PC-3 (cell line): ENCODE results near the gene MRPL11. TPM values are rescaled to one million over a fixed set of nuclear protein-coding genes. Genes with fewer than 3 reads are reported as not detected.
A peak's percentile ranks its signal among the peaks of the same experiment; 100 is the strongest.

Experiments used
- ATAC-seq: fragments of 200-7000 bp; cut with Tn5 transposase; 2 replicates; pipeline ENCODE4 v1.9.1; 2020; ENCODE audit warnings: mild to moderate bottlenecking, moderate library complexity
- BruUV-seq: library from RNA; stranded (reverse); fragments of 400-500 nt; replicated peaks from 2 replicates; lab custom pipeline; 2021; lab: Mats Ljungman, UMichigan
- CTCF ChIA-PET: fragments of 300-600 bp; sonication (Branson Sonifier 250); formaldehyde crosslinking; loops from one replicate; lab custom pipeline; 2022; ENCODE audit warnings: antibody characterized with exemption; lab: Charles Lee
- POLR2A ChIA-PET: fragments of 300-600 bp; sonication (Branson Sonifier 250); formaldehyde crosslinking; loops from one replicate; lab custom pipeline; 2022; ENCODE audit warnings: antibody characterized with exemption; ENCODE audit not compliant: unreplicated experiment; lab: Charles Lee
- DNase-seq: peaks from one replicate; pipeline ENCODE4 v3.0.0-alpha.2; 2015
- H2AFZ ChIP-seq: fragments of 300-600 bp; sonication (generic); 2 replicates; pipeline ENCODE4 v1.6.0; 2016; ENCODE audit warnings: antibody characterized with exemption, low read length
- H3F3A ChIP-seq: fragments of 300-600 bp; sonication (generic); one replicate; pipeline ENCODE4 v1.6.0; 2017; ENCODE audit warnings: antibody characterized with exemption, low read length, control low read depth, mild to moderate bottlenecking; ENCODE audit not compliant: unreplicated experiment
- H3K27ac ChIP-seq: fragments of 300-600 bp; sonication (generic); 2 replicates; pipeline ENCODE4 v1.5.1; 2016; ENCODE audit warnings: mild to moderate bottlenecking, low read length
- H3K27me3 ChIP-seq: fragments of 300-600 bp; sonication (generic); 2 replicates; pipeline ENCODE4 v1.6.1; 2016; ENCODE audit warnings: low read length, mixed read lengths
- H3K36me3 ChIP-seq: fragments of 300-600 bp; sonication (generic); 2 replicates; pipeline ENCODE4 v1.6.1; 2016; ENCODE audit warnings: low read depth, mixed run types, low read length, mixed read lengths
- H3K4me1 ChIP-seq: fragments of 300-600 bp; sonication (generic); 2 replicates; pipeline ENCODE4 v1.5.1; 2016; ENCODE audit warnings: low read length; ENCODE audit not compliant: insufficient read depth
- H3K4me2 ChIP-seq: fragments of 300-600 bp; sonication (generic); 2 replicates; pipeline ENCODE4 v1.6.0; 2016; ENCODE audit warnings: low read length
- H3K4me3 ChIP-seq: fragments of 300-600 bp; sonication (generic); 2 replicates; pipeline ENCODE4 v1.5.1; 2016; ENCODE audit warnings: mild to moderate bottlenecking, low read length, mixed read lengths
- H3K79me2 ChIP-seq: fragments of 300-600 bp; sonication (generic); 2 replicates; pipeline ENCODE4 v1.6.1; 2017; ENCODE audit warnings: low read length, mixed read lengths
- H3K9ac ChIP-seq: fragments of 300-600 bp; sonication (generic); 2 replicates; pipeline ENCODE4 v1.6.0; 2016; ENCODE audit warnings: mild to moderate bottlenecking, low read length
- H3K9me2 ChIP-seq: fragments of 300-600 bp; sonication (generic); replicated peaks from 2 replicates; pipeline ENCODE4 v1.6.1; 2016; ENCODE audit warnings: mixed run types, low read length, mixed read lengths
- H3K9me3 ChIP-seq: fragments of 300-600 bp; sonication (generic); 2 replicates; pipeline ENCODE4 v1.6.1; 2016; ENCODE audit warnings: low read length, mixed read lengths
- H4K20me1 ChIP-seq: fragments of 300-600 bp; sonication (generic); 2 replicates; pipeline ENCODE4 v1.6.1; 2016; ENCODE audit warnings: low read length, mixed read lengths
- EZH2 ChIP-seq: fragments of 300-600 bp; sonication (generic); IDR thresholded peaks from one replicate; pipeline ENCODE4 v1.6.1; 2017; ENCODE audit warnings: antibody characterized with exemption, mild to moderate bottlenecking, low read length; ENCODE audit not compliant: unreplicated experiment
- EZH2phosphoT487 ChIP-seq: fragments of 300-600 bp; sonication (generic); IDR thresholded peaks from 2 replicates; pipeline ENCODE4 v1.6.1; 2018; ENCODE audit warnings: mild to moderate bottlenecking, antibody characterized with exemption, low read length, borderline replicate concordance
- intact Hi-C: fragments of 100-400 bp; cut with micrococcal nuclease; formaldehyde crosslinking; loops from 2 replicates; pipeline ENCODE4 v1.9.0; 2023
- total RNA-seq: library from RNA; depleted of rRNA; stranded (reverse); fragments of >200 nt; gene quantifications from 2 replicates; pipeline ENCODE4 v1.2.3, GENCODE V29; 2014
- TF ChIP-seq, protein P1 (sequence below): fragments of 300-600 bp; sonication (generic); conservative IDR thresholded peaks from 2 replicates; pipeline ENCODE4 v1.5.1; 2017; ENCODE audit warnings: antibody characterized with exemption, low read depth, mild to moderate bottlenecking, low read length

Gene MRPL11
- total RNA-seq, 1 experiment from 2014 or later, result 321 TPM

DNA sequence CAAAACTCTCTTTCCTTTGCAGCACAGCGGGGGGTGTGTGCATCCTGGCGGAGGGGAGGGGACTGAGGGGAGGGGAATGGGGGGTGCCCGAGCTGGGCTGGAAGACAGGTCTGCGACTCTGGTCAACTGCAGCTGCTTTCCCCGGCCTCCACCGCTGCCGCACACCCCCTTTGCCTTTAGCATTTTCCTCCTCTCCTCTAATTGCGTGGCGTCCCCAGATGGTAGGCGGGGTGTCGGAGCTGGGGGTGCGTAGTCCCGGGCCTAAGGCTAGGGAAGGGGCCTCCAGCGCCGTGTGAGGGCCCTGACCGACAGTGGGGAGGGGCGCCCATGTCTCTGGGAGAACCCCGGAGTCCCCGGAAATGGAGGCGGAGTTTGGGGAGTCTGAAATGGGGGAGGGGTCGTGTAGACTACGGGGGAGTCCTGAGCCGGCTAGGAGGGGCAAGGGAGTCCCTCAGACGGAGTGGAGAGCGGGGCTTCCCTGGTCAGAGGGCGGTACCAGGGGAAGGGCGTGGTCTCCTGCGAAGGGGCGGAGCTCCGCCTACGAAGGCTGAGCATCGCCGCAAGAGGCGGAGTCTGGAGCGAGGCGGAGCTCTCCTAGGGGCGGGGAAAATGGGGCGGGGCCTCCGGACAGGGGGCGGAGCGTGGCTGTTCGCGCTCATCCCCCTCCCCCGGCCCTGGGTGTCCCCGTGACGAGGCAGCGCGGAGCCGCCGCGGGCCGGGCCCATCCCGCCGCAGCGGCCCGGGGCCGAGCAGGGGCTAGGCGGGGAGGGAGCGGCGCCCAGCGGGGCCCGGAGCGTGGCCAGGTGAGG lies 27.8 kb upstream of the MRPL11 start, which contains the start of gene PELI3:
Gene PELI3, plus strand, starts transcription at position 681 of the 809 bp plus-strand sequence. CDS start 1,224 bp downstream, outside the sequence.
- Histone ChIP-seq H3K27ac (no peak within 1 kb of the TSS), H3K79me2 (peaks cover 14% of the 10 kb centered on the region), H3F3A (no peaks in the 10 kb centered on the region), H3K27me3 (no peaks in the 10 kb centered on the region), H3K9me2 (no peaks in the 10 kb centered on the region), H3K9me3 (no peaks in the 10 kb centered on the region), H3K4me3 (peak within 1 kb of the TSS; percentile 92), H3K9ac (peak within 1 kb of the TSS; percentile 73), H4K20me1 (no peaks in the 10 kb centered on the region), H3K4me2 (peak within 1 kb of the TSS; percentile 100), H2AFZ (peak within 1 kb of the TSS; percentile 100), H3K4me1 (peaks cover 20% of the 10 kb centered on the region), H3K36me3 (no peaks in the 10 kb centered on the region)
- intact Hi-C loops, result loop anchor here (2.0 kb wide), 1 partner anchor 28 kb away; the partner anchor contains the start of gene MRPL11
- POLR2A ChIA-PET, result interaction anchor here (0.5 to 1.5 kb wide), 17 partner anchors 10 to 935 kb away, joined by 3 to 19 read pairs (median 9); partner anchors contain the start of genes BRMS1, DPP3 and ZDHHC24
- peak; percentile 92 for ATAC-seq
- TSS peak; percentile 30 for BruUV-seq
- peak; percentile 96 for DNase-seq
- CTCF ChIA-PET, result interaction anchor here (0.5 to 1.4 kb wide), 12 partner anchors 14 to 1685 kb away, joined by 3 to 18 read pairs (median 5); partner anchors contain the start of genes DPP3, MRPL11 and RBM14
- no peak for TF ChIP-seq EZH2phosphoT487
- TF ChIP-seq, protein P1, sequence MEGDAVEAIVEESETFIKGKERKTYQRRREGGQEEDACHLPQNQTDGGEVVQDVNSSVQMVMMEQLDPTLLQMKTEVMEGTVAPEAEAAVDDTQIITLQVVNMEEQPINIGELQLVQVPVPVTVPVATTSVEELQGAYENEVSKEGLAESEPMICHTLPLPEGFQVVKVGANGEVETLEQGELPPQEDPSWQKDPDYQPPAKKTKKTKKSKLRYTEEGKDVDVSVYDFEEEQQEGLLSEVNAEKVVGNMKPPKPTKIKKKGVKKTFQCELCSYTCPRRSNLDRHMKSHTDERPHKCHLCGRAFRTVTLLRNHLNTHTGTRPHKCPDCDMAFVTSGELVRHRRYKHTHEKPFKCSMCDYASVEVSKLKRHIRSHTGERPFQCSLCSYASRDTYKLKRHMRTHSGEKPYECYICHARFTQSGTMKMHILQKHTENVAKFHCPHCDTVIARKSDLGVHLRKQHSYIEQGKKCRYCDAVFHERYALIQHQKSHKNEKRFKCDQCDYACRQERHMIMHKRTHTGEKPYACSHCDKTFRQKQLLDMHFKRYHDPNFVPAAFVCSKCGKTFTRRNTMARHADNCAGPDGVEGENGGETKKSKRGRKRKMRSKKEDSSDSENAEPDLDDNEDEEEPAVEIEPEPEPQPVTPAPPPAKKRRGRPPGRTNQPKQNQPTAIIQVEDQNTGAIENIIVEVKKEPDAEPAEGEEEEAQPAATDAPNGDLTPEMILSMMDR, result no peak
- TF ChIP-seq EZH2, result no peak

DNA sequence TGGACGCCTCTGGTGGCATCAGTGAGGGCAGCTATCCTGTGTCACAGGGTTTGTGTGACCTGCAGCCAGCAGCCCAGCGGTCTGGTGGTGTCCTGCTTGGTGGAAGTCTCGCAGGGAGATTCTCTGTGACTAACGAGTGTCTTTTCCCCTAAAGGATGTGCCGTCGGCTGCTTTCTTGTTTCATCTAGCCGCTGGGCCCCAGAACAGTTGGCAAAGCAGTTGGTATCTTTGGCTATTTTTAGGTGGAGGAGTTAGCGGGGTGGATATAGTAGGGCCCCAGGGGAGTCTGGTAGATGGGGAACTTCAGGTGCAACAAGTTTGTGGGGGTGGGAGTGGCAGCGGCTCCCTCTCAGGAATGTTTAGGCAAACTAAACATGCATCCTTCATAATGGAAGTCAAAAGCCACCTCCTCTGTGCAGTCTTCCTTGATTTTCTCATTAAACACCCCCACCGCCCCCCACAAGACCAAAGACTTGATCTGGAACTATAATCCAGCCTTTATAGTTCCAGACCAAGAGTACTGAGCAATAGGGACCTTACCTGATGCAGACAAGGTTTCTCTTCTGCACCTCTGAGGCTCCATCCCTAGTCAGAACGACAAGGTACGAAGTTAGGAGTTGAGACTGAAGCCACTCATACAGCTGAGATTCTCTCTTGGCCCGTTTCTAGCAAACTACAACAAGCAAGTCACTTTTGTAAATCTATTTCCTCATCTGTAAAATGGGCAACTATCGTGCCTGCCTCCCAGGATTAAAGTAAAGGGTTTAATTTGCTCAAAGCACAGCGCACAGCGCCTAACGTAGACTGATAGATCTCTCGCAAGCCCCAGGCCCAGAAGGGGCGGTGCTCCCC lies 27.0 kb upstream of the MRPL11 start:
- no peak overlapping the region for H3K27ac ChIP-seq
- H3K36me3 ChIP-seq, result no peaks in the 10 kb centered on the region
- no peaks in the 10 kb centered on the region for H3K27me3 ChIP-seq
- CTCF ChIA-PET, result interaction anchor here (0.6 to 1.4 kb wide), 2 partner anchors 27 to 151 kb away, joined by 5 to 9 read pairs; partner anchors contain the start of genes MRPL11 and RBM14
- H3K4me1 ChIP-seq, result peaks cover 20% of the 10 kb centered on the region
- peak overlapping the region; percentile 100 for H2AFZ ChIP-seq
- H3F3A ChIP-seq, result no peaks in the 10 kb centered on the region
- intact Hi-C loops, result loop anchor here (2.0 kb wide), 1 partner anchor 27 kb away; the partner anchor contains the start of gene MRPL11
- TF ChIP-seq EZH2phosphoT487, result no peak
- TF ChIP-seq, protein P1, result no peak
- TF ChIP-seq EZH2, result no peak
- BruUV-seq, result no TSS peak
- H3K9me3 ChIP-seq, result no peaks in the 10 kb centered on the region
- H4K20me1 ChIP-seq, result no peaks in the 10 kb centered on the region
- H3K9ac ChIP-seq, result no peak overlapping the region
- no peak for ATAC-seq
- peak overlapping the region; percentile 92; the same call in 1 of the 2 replicates for H3K4me3 ChIP-seq
- DNase-seq, result no peak
- H3K9me2 ChIP-seq, result no peaks in the 10 kb centered on the region
- H3K79me2 ChIP-seq, result peaks cover 14% of the 10 kb centered on the region
- POLR2A ChIA-PET, result no interaction called here
- H3K4me2 ChIP-seq, result peak overlapping the region; percentile 99
